ENCODE measurements around the gene SAGE1.

Gene SAGE1

DNA sequence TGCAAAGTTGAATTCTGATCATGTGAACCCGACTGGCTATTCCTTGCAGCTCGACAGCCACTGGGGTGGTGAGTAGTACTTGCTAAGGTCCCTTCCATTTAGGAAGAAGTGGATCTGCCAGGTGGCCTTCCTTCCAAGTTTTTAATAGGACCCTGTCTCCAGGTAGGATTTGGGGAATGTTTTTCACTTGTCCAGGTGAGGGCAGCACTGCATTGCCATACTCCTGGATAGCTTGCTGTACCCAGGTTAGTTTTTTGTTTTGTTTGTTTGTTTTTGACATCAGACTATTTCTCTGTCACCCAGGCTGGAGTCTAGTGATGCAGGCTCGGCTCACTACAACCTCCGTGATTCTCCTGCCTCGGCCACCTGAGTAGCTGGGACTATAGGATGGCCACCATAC is 29.8 kb downstream of the SAGE1 start:
- Histone ChIP-seq H3K9ac (ENCODE audit: low read depth, low read length) (no peak overlapping the region), H3K27ac (ENCODE audit: low read depth, low read length) (no peak overlapping the region), H3K9me3 (ENCODE audit: control insufficient read depth, insufficient read depth, low read length) (no peaks in the 10 kb centered on the region; the same call in 1 of the 2 replicates), H3K4me1 (ENCODE audit: control insufficient read depth, insufficient read depth, low read length) (no peaks in the 10 kb centered on the region), H3K4me3 (ENCODE audit: low read depth, low read length) (no peak overlapping the region), H3K36me3 (ENCODE audit: control insufficient read depth, insufficient read depth, low read length) (no peaks in the 10 kb centered on the region), H3K27me3 (ENCODE audit: control insufficient read depth, insufficient read depth, low read length) (no peaks in the 10 kb centered on the region)

DNA sequence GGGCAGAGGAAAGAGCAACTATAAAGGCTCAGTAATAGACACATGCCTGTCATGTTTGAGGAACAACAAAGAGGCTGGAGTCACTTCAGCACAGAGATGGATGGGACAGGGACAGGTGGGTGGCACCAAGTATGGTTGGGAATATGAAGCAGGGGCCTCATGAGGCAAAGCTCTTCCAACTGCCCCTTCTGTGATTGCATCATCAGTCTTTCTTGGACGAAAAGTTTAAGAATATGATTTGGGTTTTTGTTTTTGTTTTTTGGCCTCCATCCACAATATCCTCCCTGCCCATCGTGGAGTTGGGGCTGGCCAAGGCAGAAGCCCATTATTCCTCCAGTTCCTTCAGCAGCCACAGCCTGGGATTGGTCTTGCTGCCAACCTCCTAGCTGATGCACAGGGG is 34.4 kb downstream of the SAGE1 start:
- Histone ChIP-seq H3K9ac (ENCODE audit: low read depth, low read length) (no peak overlapping the region), H3K9me3 (ENCODE audit: control insufficient read depth, insufficient read depth, low read length) (no peaks in the 10 kb centered on the region; the same call in 1 of the 2 replicates), H3K27me3 (ENCODE audit: control insufficient read depth, insufficient read depth, low read length) (no peaks in the 10 kb centered on the region), H3K36me3 (ENCODE audit: control insufficient read depth, insufficient read depth, low read length) (no peaks in the 10 kb centered on the region), H3K4me3 (ENCODE audit: low read depth, low read length) (no peak overlapping the region), H3K4me1 (ENCODE audit: control insufficient read depth, insufficient read depth, low read length) (no peaks in the 10 kb centered on the region), H3K27ac (ENCODE audit: low read depth, low read length) (no peak overlapping the region)

DNA sequence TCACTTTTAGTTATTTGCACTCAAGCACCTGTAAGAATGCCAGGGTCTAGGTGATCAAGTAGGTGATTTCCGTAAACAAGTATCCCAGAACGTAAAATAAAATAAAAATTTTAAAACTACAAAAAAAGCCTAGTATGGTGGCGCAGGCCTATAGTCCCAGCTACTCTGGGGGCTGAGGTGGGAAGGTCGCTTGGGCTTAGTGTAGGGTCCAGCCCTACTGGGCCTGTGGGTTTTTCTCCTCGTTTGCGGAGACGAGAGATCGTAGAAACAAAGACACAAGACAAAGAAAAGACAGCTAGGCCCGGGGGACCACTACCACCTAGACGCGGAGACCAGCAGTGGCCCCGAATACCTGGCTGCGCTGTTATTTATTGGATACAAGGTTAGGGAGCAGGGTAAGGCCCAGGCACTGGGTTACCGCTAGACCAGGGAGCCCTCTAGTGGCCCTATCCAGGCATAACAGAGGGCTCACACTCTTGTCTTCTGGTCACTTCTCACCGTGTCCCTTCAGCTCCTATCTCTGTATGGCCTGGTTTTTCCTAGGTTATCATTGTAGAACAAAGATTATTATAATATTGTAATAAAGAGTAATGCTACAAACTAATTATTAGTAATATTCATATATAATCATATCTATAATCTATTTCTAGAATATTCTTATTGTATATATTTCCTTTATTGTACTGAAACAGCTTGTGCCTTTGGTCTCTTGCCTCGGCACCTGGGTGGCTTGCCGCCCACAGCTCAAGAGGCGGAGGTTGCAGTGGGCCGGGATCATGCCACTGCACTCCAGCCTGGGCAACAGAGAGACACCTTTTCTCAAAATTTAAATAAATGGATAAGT is 38.4 kb downstream of the SAGE1 start:
- Histone ChIP-seq H3K4me3 (ENCODE audit: low read depth, low read length) (no peak overlapping the region), H3K27me3 (ENCODE audit: control insufficient read depth, insufficient read depth, low read length) (no peaks in the 10 kb centered on the region), H3K4me1 (ENCODE audit: control insufficient read depth, insufficient read depth, low read length) (no peaks in the 10 kb centered on the region), H3K36me3 (ENCODE audit: control insufficient read depth, insufficient read depth, low read length) (no peaks in the 10 kb centered on the region), H3K27ac (ENCODE audit: low read depth, low read length) (no peak overlapping the region), H3K9me3 (ENCODE audit: control insufficient read depth, insufficient read depth, low read length) (peaks cover 3% of the 10 kb centered on the region; the same call in 1 of the 2 replicates), H3K9ac (ENCODE audit: low read depth, low read length) (no peak overlapping the region)

GRCh38 chrX:135944486-135944885 is 51.0 kb downstream of the SAGE1 start:
- no peak overlapping the region for H3K4me3 ChIP-seq (ENCODE audit: low read depth, low read length)
- no peaks in the 10 kb centered on the region for H3K4me1 ChIP-seq (ENCODE audit: control insufficient read depth, insufficient read depth, low read length)
- H3K27me3 ChIP-seq (ENCODE audit: control insufficient read depth, insufficient read depth, low read length) = no peaks in the 10 kb centered on the region
- H3K27ac ChIP-seq (ENCODE audit: low read depth, low read length) = no peak overlapping the region
- no peak overlapping the region for H3K9ac ChIP-seq (ENCODE audit: low read depth, low read length)
- peaks cover 12% of the 10 kb centered on the region for H3K9me3 ChIP-seq (ENCODE audit: control insufficient read depth, insufficient read depth, low read length)
- no peaks in the 10 kb centered on the region for H3K36me3 ChIP-seq (ENCODE audit: control insufficient read depth, insufficient read depth, low read length)

GRCh38 chrX:135951291-135951690 is 57.8 kb downstream of the SAGE1 start:
- no peak overlapping the region for H3K9ac ChIP-seq (ENCODE audit: low read depth, low read length)
- no peak overlapping the region for H3K4me3 ChIP-seq (ENCODE audit: low read depth, low read length)
- H3K36me3 ChIP-seq (ENCODE audit: control insufficient read depth, insufficient read depth, low read length) = no peaks in the 10 kb centered on the region
- no peaks in the 10 kb centered on the region for H3K27me3 ChIP-seq (ENCODE audit: control insufficient read depth, insufficient read depth, low read length)
- H3K9me3 ChIP-seq (ENCODE audit: control insufficient read depth, insufficient read depth, low read length) = no peaks in the 10 kb centered on the region; the same call in 1 of the 2 replicates
- H3K4me1 ChIP-seq (ENCODE audit: control insufficient read depth, insufficient read depth, low read length) = no peaks in the 10 kb centered on the region
- H3K27ac ChIP-seq (ENCODE audit: low read depth, low read length) = no peak overlapping the region
